Measurements from ENCODE around the gene MYH7.

DNA sequence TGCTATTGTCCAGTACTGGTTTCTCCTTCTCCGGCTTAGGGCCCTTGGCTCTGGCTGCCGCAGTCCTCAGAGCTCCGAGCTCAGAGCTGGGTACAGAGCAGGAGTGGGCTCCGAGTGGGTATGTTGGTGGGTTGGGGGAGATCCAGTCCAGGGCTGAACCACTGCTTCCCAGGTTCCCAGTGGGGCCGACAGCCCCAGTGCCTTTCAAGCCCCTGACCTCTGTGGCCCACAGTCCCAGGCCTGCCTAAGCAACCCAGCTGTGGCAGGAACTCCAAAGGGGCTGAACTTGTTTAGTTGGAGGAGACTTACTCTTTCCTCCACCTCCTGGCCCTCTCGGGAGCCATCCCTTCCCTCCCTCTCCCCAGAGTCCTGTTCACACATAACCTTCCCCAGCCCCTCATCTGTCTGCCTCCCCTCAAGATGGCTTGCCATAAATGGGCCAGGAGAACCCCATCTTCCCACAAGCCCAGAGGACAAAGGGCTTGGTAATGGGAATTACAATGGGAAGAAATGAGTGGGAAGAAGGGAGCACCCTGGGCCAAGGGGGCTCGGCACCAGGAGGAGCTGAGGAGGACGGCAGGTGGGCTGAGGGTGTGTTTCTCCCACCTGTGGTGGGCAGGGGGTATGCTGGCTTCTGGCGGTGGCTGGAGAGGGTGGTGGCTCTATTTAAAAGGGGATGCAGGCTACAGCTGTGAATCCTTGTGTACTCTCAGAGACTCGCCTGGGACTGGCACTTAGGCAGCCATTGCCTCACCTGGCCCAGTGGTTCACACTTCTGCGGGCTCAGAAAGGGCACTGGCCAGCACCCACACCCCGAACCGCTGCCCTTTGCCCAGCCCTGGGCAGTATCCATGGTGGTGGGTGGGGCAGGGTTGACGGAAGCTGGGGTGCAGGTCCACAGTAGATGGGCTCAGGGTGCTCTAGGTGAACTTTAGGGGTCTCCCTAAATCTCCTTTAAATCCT, 23.6 kb downstream of the MYH7 start:
- no peak for TF ChIP-seq FOXP4 (CRISPR knock-in tag; IDR thresholded peaks at IDR 0.05)
- TF ChIP-seq ATF3 (CRISPR knock-in tag; conservative IDR thresholded peaks at IDR 0.05): no peak

Data from WTC11 (cell line).